ENCODE results near the gene CNOT2.

CNOT2 gene

DNA sequence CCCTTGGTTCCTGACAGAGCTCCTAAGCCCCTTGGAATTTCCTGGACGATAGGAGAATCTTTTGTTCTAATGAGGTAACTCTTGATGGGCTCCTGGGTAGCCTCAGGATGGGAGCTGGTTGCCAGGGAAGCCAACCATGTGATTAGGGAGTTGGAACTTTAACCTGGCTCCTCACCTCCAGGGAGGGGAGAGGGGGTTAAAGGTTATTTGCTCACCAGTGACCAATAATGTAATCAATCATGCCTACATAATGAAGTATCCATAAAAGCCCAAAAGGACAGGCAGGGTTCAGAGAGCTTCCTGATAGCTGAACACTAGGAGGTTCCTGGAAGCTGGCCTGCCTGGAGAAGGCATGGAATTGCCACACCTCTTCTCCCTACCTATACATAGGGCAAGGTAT, 6.2 kb upstream of the CNOT2 start:
- TF ChIP-seq CTCF (IDR thresholded peaks at IDR 0.05; ENCODE audit: low read depth, low read length, missing control alignments): no peak
- Histone ChIP-seq H3K36me3 (replicated peaks) (no peaks in the 10 kb centered on the region), H3K4me3 (ENCODE audit: low read depth, low read length) (no peak overlapping the region), H3K27ac (no peak overlapping the region), H3K27me3 (replicated peaks) (no peaks in the 10 kb centered on the region)
- in situ Hi-C loops (cut with HindIII; ENCODE audit: low pct_ligation_motif_present, low sequenced_read_pairs): no loop called here
- no peak for DNase-seq

DNA sequence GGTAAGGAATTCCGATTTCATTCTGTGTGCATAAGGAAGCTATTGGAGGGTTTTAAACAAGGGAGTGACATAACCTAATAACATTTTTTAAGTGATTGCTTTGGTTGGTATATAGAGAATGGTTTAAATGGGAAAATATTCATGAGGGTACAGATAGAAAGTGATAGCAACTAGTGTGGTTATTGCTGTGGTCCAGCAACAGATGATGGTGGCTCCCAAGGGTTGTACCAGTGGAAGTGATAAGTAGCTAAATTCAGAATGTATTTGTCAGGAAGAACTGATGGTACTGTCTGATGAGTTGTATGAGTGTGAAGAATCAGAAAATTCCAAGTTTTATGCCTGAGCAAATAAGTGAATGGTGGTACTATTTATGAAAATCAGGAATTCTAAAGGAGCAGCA, 2.6 kb upstream of the CNOT2 start:
- no peak for DNase-seq
- in situ Hi-C loops (cut with HindIII; ENCODE audit: low pct_ligation_motif_present, low sequenced_read_pairs): no loop called here
- Histone ChIP-seq H3K4me3 (ENCODE audit: low read depth, low read length) (no peak overlapping the region), H3K27me3 (replicated peaks) (no peaks in the 10 kb centered on the region), H3K27ac (no peak overlapping the region), H3K36me3 (replicated peaks) (no peaks in the 10 kb centered on the region)
- TF ChIP-seq CTCF (IDR thresholded peaks at IDR 0.05; ENCODE audit: low read depth, low read length, missing control alignments): no peak

- TF ChIP-seq CTCF (IDR thresholded peaks at IDR 0.05; ENCODE audit: low read depth, low read length, missing control alignments): no peak
- Histone ChIP-seq H3K27me3 (replicated peaks) (no peaks in the 10 kb centered on the region), H3K27ac (peak overlapping the region; percentile 97), H3K36me3 (replicated peaks) (no peaks in the 10 kb centered on the region), H3K4me3 (ENCODE audit: low read depth, low read length) (peak overlapping the region; percentile 75)
- DNase-seq: no peak
- in situ Hi-C loops (cut with HindIII; ENCODE audit: low pct_ligation_motif_present, low sequenced_read_pairs): no loop called here
Observed at GRCh38 chr12:70241845-70242244, 1.4 kb upstream of the CNOT2 start.

DNA sequence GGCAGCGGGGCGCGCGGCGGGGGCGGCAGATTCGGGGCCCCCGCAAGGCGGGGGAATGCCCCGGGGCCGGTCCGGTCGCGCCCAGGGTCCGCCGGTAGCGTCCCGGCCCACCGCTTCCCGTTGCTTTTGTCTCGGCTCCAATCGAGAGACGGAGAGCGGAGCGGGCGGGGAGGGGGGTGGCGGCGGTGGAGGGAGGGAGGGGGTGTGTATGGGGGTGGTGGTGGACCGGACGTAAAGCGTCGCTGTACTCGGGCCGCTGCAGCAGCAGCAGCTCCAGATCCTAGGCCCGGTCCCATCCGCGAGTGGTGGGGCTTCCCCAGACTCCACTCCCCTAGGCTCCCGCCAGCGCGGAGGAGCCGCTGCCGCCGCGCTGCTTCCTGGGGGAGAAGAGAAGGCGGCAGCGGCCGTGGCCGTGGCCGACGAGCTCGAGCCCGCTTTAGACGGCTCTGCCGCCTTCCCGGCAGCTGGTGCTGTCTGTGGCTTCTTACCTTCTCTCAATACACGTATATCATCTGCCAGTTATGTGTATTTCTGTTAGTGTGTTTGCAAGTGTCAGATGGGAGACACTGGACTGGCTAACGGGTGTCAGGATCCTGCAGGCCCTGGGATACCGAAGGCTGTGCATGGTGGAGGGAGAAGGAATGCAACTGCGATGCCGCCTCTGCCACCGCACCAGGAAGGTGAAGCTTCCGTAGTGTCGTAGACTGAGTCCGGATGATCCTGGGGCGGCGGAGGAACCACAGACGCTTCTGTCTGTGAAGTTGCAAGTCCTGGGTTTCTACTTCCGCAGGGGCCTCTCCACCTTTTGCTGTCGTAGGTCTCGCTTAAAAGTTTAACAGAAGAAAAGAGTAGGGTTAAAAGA, 508 bp downstream of the CNOT2 start:
- TF ChIP-seq CTCF (IDR thresholded peaks at IDR 0.05; ENCODE audit: low read depth, low read length, missing control alignments): no peak
- no peaks in the 10 kb centered on the region for H3K27me3 ChIP-seq (replicated peaks)
- no peaks in the 10 kb centered on the region for H3K36me3 ChIP-seq (replicated peaks)
- in situ Hi-C loops (cut with HindIII; ENCODE audit: low pct_ligation_motif_present, low sequenced_read_pairs): no loop called here
- H3K27ac ChIP-seq: peak overlapping the region; percentile 97
- H3K4me3 ChIP-seq (ENCODE audit: low read depth, low read length): peak overlapping the region; percentile 75
- peak; percentile 54 for DNase-seq

DNA sequence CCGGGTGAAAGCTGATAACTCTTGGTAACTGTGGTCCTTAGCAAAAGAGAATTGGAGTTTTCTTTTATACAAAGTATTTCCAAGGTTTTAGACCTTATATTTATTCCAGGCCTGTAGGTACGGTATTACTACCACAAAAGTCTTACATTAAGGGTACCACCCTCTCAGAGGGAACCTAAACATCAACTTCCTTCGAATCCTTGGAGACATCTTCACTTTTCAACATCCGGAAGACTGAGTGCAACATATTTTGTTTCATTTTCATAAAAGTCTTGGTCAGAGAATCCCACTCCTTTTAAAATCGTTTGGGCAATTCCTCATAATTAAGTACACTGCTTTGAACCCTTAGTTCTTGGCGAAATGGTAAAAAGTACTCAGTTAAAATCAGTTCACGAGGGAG, 1.2 kb downstream of the CNOT2 start:
- H3K4me3 ChIP-seq (ENCODE audit: low read depth, low read length): peak overlapping the region; percentile 75
- in situ Hi-C loops (cut with HindIII; ENCODE audit: low pct_ligation_motif_present, low sequenced_read_pairs): no loop called here
- no peak for TF ChIP-seq CTCF (IDR thresholded peaks at IDR 0.05; ENCODE audit: low read depth, low read length, missing control alignments)
- no peaks in the 10 kb centered on the region for H3K36me3 ChIP-seq (replicated peaks)
- H3K27ac ChIP-seq: peak overlapping the region; percentile 97
- no peak for DNase-seq
- H3K27me3 ChIP-seq (replicated peaks): no peaks in the 10 kb centered on the region

DNA sequence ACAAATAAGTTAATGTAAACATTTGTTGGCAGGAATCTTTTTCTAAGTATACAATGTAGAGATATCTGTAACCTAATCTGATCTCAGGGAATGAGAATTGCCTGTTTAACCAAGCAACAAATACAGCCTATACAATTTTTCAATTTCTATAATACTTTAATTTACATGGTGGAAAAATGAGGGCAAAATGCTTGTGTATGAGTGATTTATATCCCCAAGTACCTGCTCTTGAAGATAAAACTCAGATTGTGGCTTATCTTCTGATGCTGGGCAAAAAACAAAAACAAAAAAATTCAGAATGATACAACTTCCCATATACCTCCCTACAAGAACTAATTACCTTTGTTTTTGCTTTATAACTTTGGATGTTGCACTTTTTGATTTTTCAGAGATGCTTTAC, 2.2 kb downstream of the CNOT2 start:
- no peak for DNase-seq
- H3K36me3 ChIP-seq (replicated peaks): no peaks in the 10 kb centered on the region
- H3K4me3 ChIP-seq (ENCODE audit: low read depth, low read length): no peak overlapping the region
- no peaks in the 10 kb centered on the region for H3K27me3 ChIP-seq (replicated peaks)
- TF ChIP-seq CTCF (IDR thresholded peaks at IDR 0.05; ENCODE audit: low read depth, low read length, missing control alignments): no peak
- in situ Hi-C loops (cut with HindIII; ENCODE audit: low pct_ligation_motif_present, low sequenced_read_pairs): no loop called here
- no peak overlapping the region for H3K27ac ChIP-seq
